ENCODE data around the gene CPEB3.

CPEB3 gene

DNA sequence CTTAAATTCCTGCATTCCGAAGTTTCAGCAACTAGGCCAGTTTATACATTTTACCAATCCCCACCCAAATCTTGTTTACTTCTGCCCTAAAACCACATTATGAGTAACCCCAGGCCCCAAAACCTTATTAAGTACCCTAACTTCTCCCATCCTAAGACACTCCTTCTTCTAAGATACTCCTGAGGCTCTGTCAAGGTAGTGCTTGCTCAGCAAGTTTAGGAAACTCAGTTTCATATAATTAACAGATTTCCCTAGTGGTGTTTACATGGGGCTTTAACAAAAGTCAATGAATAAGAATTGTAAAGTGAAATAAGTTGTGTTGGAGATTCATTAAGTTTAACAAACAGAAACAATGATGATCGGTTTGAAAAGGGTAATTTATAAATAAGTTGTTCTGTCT is 77.8 kb downstream of the CPEB3 start:
- DNase-seq (ENCODE audit: low read depth), result no peak

GRCh38 chr10:92208736-92209135 is 82.1 kb downstream of the CPEB3 start:
- no peak for DNase-seq (ENCODE audit: low read depth)

DNA sequence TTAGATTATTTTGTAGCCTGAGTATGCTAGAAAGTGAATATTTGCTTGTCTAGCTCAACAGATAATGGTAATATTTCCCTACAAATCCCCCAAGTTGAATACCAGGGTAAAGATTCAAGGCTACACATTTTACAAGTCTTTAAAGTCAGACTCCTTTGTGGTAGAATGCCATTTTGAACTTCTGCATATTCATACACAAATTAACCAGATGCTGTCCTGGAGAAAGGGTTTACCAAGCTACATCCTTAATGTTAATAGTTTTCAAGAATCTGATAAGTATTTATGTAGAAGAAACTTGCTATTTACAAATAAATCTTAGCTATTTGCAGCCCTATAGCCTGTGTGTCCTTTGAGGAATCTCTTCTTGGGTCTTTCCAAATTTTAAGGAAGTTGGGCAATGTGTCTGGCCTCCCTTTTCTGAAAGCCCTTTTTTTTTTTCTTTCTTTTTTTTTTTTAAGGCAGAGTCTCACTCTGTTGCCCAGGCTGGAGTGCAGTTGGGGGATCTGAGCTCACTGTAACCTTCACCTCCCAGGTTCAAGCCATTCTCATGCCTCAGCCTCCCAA is 82.6 kb downstream of the CPEB3 start:
- DNase-seq (ENCODE audit: low read depth), result no peak

DNA sequence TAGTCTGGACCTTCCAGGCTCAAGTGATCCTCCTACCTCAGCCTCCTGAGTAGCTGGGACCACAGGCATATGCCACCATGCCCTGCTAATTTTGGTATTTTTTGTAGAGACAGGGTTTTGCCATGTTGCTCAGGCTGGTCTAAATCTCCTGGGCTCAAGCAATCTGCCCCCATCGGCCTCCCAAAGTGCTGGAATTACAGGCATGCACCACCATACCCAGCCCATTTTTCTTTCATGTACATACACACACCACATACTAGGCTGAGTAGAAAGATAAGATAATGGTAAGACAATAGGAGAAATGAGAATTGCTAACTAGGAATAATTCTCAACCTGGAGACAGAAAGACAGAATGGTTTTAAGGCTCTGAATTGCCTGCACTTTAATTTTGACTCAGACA is 83.8 kb downstream of the CPEB3 start:
- no peak for DNase-seq (ENCODE audit: low read depth)

DNA sequence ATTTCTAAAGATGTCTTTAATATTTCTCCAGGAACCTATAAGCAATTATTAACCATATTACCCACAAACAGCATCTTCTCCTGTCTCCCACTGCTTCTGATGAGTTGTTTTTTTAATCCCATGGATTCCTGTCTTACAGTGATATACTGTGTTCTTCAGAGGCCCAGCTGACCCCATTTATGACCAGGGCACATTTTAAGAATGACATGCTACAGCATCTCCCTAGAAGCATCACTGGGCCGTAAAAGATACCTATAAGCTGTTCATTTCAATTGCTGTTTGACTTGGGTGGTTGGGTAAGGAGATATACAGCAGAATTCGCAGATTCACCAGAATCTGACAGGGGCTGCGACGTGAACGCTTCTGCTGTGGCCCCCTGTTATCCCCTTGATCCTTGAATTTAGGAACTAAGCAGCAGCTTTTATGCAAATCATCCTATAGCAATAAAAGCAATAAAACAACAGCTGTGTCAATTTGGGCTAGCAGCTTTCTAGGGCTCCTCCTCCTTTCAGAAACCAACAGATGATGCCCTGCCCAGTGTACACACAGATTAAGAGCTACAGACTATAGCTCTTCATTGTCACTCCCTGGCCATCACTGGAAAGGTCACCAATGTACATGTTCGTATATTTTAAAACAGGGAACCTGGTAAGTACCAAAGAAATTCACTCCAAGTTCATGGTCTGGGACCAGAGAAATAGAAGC is 86.8 kb downstream of the CPEB3 start:
- no peak for DNase-seq (ENCODE audit: low read depth)

DNA sequence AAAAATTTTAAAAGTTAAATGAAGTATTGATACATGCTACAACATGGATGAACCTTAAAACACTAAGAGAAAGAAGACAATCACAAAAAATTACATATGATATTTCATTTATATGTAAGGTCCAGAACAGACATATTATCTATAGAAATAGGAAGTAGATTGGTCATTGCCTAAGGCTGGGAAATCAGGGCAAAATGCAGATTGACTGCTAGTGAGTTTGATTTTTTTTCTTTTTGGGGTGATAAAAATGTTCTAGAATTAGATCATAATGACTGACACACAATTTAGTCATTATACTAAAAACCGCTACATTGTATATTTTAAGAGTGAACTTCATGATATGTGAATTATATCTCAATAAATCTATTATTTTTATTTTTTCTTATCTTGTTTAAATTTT is 88.3 kb downstream of the CPEB3 start:
- no peak for DNase-seq (ENCODE audit: low read depth)

DNA sequence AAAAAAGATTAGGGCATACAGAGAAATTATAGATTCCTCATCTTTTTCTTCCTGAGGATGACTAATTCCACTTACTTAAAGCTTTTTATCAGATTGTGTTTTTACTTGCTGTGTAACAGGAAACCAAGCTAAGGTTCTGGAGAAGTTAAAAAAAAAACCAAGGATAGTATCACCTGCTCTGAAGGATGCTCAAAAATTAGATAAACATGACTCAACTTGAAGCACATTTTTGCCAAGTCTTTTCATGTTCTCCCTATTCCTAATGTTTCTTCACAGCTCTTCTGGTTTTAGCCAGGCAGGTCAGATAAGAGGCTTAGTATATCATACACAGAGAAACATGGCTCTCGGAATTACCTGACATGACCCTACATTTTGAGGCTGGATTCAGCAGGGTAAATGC is 90.3 kb downstream of the CPEB3 start:
- DNase-seq (ENCODE audit: low read depth), result no peak

DNA sequence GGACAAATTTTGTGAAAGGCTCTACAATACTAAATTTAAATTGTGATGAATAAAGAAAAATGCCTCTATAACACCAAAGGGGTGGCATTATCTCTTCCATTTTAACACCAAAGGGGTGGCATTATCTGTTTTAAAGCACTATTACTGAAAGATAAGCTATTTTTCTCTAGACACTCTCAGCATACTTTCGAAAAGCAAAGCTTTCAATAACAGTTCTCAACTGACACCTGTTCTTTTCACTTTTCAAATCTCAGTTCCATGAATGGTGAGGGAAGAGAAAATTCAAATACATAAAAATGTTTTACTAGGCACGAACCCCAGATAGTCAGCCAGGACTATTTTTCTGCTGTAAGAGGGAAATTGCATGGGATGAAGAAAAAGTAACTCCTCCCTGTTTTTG is 103.8 kb downstream of the CPEB3 start:
- no peak for DNase-seq (ENCODE audit: low read depth)

DNA sequence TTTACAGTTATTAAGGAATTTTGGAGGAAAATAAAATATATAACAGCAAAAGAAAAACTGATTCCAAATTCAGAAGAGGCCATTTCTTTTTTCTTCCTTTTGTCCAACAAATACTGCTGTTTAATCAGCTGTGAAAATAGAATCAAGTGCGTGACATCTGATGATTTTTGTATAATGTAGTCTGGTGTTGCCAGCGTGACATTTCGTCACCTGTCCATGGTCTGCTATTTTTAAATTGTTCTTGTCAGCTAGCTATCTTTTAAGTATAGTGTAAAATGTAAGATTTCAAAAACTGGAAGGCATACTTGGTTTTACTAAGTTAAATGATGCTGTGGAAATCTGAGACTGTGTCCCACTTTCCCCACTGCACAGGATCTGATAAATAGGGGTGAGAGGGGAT is 105.9 kb downstream of the CPEB3 start:
- no peak for DNase-seq (ENCODE audit: low read depth)

- no peak for DNase-seq (ENCODE audit: low read depth)
These were observed 107.7 kb downstream of the CPEB3 start for GRCh38 chr10:92183199-92183598.

- no peak for DNase-seq (ENCODE audit: low read depth)
These were observed 109.3 kb downstream of the CPEB3 start for GRCh38 chr10:92181575-92181974.

GRCh38 chr10:92180399-92180798 is 110.5 kb downstream of the CPEB3 start:
- DNase-seq (ENCODE audit: low read depth), result no peak

GRCh38 chr10:92177546-92177945 is 113.3 kb downstream of the CPEB3 start:
- DNase-seq (ENCODE audit: low read depth), result no peak

GRCh38 chr10:92175164-92175563 is 115.7 kb downstream of the CPEB3 start:
- no peak for DNase-seq (ENCODE audit: low read depth)

GRCh38 chr10:92173996-92174395 is 116.9 kb downstream of the CPEB3 start:
- no peak for DNase-seq (ENCODE audit: low read depth)

- no peak for DNase-seq (ENCODE audit: low read depth)
These were observed 126.7 kb downstream of the CPEB3 start for GRCh38 chr10:92164036-92164696.

GRCh38 chr10:92162541-92162940 is 128.3 kb downstream of the CPEB3 start:
- no peak for DNase-seq (ENCODE audit: low read depth)

GRCh38 chr10:92156874-92157773 is 133.8 kb downstream of the CPEB3 start:
- DNase-seq (ENCODE audit: low read depth), result no peak

GRCh38 chr10:92150823-92151222 is 140.1 kb downstream of the CPEB3 start:
- no peak for DNase-seq (ENCODE audit: low read depth)

- no peak for DNase-seq (ENCODE audit: low read depth)
These were observed 141.6 kb downstream of the CPEB3 start for GRCh38 chr10:92149261-92149660.

DNA sequence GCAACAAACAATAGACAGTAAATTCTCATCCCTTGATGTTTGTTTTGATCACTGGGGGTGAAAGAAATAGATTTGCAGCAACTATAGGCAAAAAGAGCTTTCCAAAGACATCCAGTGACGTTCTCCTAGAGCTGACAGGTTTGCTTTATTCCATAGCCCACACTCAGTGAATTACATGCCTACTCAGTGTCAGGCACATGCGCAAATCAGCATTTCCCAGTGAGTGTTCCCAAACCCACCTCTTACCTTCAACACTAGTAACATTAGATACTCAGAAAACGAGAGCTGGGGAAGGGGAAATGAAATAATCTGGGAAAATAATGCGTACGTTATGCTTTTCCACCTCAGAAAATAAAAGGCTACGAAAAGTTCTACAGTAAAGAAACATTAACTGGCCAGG is 144.1 kb downstream of the CPEB3 start:
- DNase-seq (ENCODE audit: low read depth), result no peak

DNA sequence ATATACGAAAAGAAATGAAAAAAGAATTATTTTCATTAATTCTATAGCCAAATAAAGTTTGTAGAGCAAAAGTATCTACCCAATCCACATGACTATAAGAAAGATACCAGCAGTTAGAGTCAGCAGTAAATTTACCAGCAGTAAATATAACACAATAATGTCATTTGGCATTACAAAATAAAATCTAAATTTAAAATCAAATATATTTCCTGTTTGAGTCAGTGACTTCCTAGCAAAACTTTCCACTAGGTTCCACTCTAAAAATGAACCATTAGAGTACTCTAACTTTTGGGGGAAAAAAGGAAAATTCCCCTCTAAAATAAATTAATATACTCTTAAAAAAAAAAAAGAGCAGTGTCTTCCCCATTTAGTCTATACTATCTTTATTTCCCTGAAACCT is 144.8 kb downstream of the CPEB3 start:
- DNase-seq (ENCODE audit: low read depth), result no peak

DNA sequence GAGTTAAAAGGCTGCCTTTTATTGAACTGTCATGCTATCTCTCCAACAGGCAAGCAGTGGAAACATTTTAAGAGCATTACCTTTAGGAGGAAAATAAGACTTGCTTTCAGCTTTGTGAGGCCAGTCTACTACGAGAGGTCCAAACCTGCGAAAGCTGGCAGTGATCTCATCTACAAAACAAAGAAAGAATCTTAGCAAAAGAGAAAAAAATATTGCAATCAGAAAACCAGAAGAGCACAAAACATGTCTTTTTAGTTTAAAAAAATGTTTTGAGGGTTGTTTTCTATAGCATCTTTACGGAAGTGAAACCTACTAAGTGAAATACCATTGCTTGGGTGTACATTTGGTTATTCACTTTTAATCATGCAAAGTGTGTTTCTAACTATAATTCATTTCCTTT is 147.9 kb downstream of the CPEB3 start:
- no peak for DNase-seq (ENCODE audit: low read depth)
